ES-I3 (cell line): ENCODE measurements around the gene SYT11.

Source experiments
- H3K36me3 ChIP-seq: 2 replicates; pipeline ENCODE4 v1.6.1; 2013; ENCODE audit warnings: mild to moderate bottlenecking, low read length, control low read depth, moderate library complexity; ENCODE audit not compliant: insufficient read depth
- H3K4me1 ChIP-seq: 2 replicates; pipeline ENCODE4 v1.6.1; 2013; ENCODE audit warnings: mild to moderate bottlenecking, control low read depth, low read length; ENCODE audit not compliant: insufficient read depth
- H3K9ac ChIP-seq: 2 replicates; pipeline ENCODE4 v1.6.1; 2013; ENCODE audit warnings: low read depth, mild to moderate bottlenecking, low read length, moderate library complexity
- H3K9me3 ChIP-seq: 2 replicates; pipeline ENCODE4 v1.6.1; 2013; ENCODE audit warnings: mild to moderate bottlenecking, low read length, moderate library complexity; ENCODE audit not compliant: control insufficient read depth, insufficient read depth

Gene SYT11

GRCh38 chr1:155850345-155850744, 9.0 kb upstream of the SYT11 start:
- Histone ChIP-seq H3K36me3 (peaks cover 21% of the 10 kb centered on the region), H3K9me3 (no peaks in the 10 kb centered on the region), H3K4me1 (no peaks in the 10 kb centered on the region), H3K9ac (no peak overlapping the region)

GRCh38 chr1:155856257-155856974, 3.0 kb upstream of the SYT11 start:
- H3K36me3 ChIP-seq, result peaks cover 10% of the 10 kb centered on the region
- peak overlapping the region; percentile 77 for H3K9ac ChIP-seq
- peaks cover 8% of the 10 kb centered on the region for H3K4me1 ChIP-seq
- H3K9me3 ChIP-seq, result no peaks in the 10 kb centered on the region

- no peaks in the 10 kb centered on the region for H3K9me3 ChIP-seq
- peak within 1 kb of the TSS; percentile 77 for H3K9ac ChIP-seq
- H3K36me3 ChIP-seq, result peaks cover 10% of the 10 kb centered on the region
- peaks cover 8% of the 10 kb centered on the region for H3K4me1 ChIP-seq
Observed at GRCh38 chr1:155856975-155857930, 2.1 kb upstream of the SYT11 start, which contains the start of gene GON4L. TSS of gene GON4L (minus strand) at chr1:155857214. CDS start at chr1:155853780, 3,434 bp downstream.

- peak overlapping the region; percentile 64 for H3K9ac ChIP-seq
- no peaks in the 10 kb centered on the region for H3K9me3 ChIP-seq
- no peaks in the 10 kb centered on the region for H3K36me3 ChIP-seq
- peaks cover 8% of the 10 kb centered on the region for H3K4me1 ChIP-seq
Observed at GRCh38 chr1:155858800-155859233, 550 bp upstream of the SYT11 start.

GRCh38 chr1:155859881-155860871, 809 bp downstream of the SYT11 start:
- H3K36me3 ChIP-seq, result no peaks in the 10 kb centered on the region
- H3K9ac ChIP-seq, result peak overlapping the region; percentile 66
- no peaks in the 10 kb centered on the region for H3K9me3 ChIP-seq
- H3K4me1 ChIP-seq, result peaks cover 8% of the 10 kb centered on the region

- peak overlapping the region; percentile 66 for H3K9ac ChIP-seq
- no peaks in the 10 kb centered on the region for H3K36me3 ChIP-seq
- H3K9me3 ChIP-seq, result no peaks in the 10 kb centered on the region
- peaks cover 8% of the 10 kb centered on the region for H3K4me1 ChIP-seq
Observed at GRCh38 chr1:155860970-155861510, 1.7 kb downstream of the SYT11 start.

GRCh38 chr1:155861896-155862295, 2.5 kb downstream of the SYT11 start:
- peaks cover 8% of the 10 kb centered on the region for H3K4me1 ChIP-seq
- H3K36me3 ChIP-seq, result no peaks in the 10 kb centered on the region
- H3K9me3 ChIP-seq, result no peaks in the 10 kb centered on the region
- no peak overlapping the region for H3K9ac ChIP-seq

GRCh38 chr1:155864393-155864792, 5.0 kb downstream of the SYT11 start:
- Histone ChIP-seq H3K4me1 (peaks cover 8% of the 10 kb centered on the region), H3K9me3 (no peaks in the 10 kb centered on the region), H3K36me3 (no peaks in the 10 kb centered on the region), H3K9ac (no peak overlapping the region)

GRCh38 chr1:155867766-155868165, 8.4 kb downstream of the SYT11 start:
- Histone ChIP-seq H3K9ac (no peak overlapping the region), H3K36me3 (no peaks in the 10 kb centered on the region), H3K9me3 (no peaks in the 10 kb centered on the region), H3K4me1 (no peaks in the 10 kb centered on the region)

- H3K9me3 ChIP-seq, result no peaks in the 10 kb centered on the region
- no peak overlapping the region for H3K9ac ChIP-seq
- no peaks in the 10 kb centered on the region for H3K4me1 ChIP-seq
- no peaks in the 10 kb centered on the region for H3K36me3 ChIP-seq
Observed at GRCh38 chr1:155871390-155871789, 12.0 kb downstream of the SYT11 start.

GRCh38 chr1:155872527-155872926, 13.2 kb downstream of the SYT11 start:
- no peaks in the 10 kb centered on the region for H3K36me3 ChIP-seq
- no peak overlapping the region for H3K9ac ChIP-seq
- H3K4me1 ChIP-seq, result no peaks in the 10 kb centered on the region
- H3K9me3 ChIP-seq, result no peaks in the 10 kb centered on the region

GRCh38 chr1:155873860-155874259, 14.5 kb downstream of the SYT11 start:
- no peaks in the 10 kb centered on the region for H3K4me1 ChIP-seq
- no peaks in the 10 kb centered on the region for H3K9me3 ChIP-seq
- H3K9ac ChIP-seq, result no peak overlapping the region
- H3K36me3 ChIP-seq, result no peaks in the 10 kb centered on the region

GRCh38 chr1:155877945-155878344, 18.6 kb downstream of the SYT11 start:
- no peak overlapping the region for H3K9ac ChIP-seq
- no peaks in the 10 kb centered on the region for H3K4me1 ChIP-seq
- no peaks in the 10 kb centered on the region for H3K36me3 ChIP-seq
- H3K9me3 ChIP-seq, result no peaks in the 10 kb centered on the region
